ENCODE results near the gene CREB5.

CREB5 gene

DNA sequence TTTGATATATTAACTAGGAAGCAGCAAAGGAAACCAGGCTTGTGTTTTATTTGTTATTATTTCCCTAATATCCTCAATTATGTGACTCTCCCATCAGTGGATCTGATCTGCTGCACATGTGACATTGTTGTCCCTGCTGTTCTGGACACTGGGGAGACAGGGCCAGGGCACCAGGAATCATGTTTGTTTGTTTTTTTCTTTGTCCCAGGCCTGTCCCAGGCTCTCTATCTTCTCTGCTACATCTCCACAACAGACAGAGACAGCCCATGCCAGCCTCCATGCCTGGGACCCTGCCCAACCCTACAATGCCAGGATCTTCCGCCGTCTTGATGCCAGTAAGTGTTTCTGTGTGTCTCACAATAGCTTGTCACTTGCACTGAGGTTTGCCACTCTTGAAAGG, 306.2 kb downstream of the CREB5 start:
- H3K9me3 Mint-ChIP-seq: no peaks in the 10 kb centered on the region
- H3K27ac Mint-ChIP-seq: no peak overlapping the region
- ATAC-seq (replicated peaks) (no peak), DNase-seq (no peak)
- no peaks in the 10 kb centered on the region for H3K36me3 Mint-ChIP-seq
- no peak overlapping the region for H3K4me3 Mint-ChIP-seq
- no peaks in the 10 kb centered on the region for H3K4me1 Mint-ChIP-seq
- peaks cover 6 to 18% of the 10 kb centered on the region in 2 donors for H3K27me3 Mint-ChIP-seq

DNA sequence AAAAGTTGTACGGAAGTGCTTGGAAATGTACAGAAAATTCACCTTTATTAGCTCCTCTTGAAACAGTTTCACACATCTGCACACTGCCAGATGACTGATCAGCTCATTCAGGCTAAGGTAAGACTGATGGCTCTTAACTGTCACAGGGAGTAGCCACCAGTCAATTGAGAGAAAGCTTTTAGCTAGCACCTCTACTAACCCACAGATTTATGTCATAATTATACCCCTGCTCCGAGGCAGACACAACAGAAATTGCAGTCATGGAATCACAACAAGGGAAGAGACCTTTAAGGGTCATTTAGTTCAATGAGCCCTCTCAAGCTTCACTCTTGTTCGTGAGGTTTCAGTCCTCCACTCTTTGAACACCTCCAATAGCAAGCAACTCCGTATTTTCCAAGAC, 310.4 kb downstream of the CREB5 start:
- Mint-ChIP-seq H3K36me3 (no peaks in the 10 kb centered on the region), H3K4me1 (peaks cover 0 to 2% of the 10 kb centered on the region in 2 donors), H3K27ac (no peak overlapping the region), H3K27me3 (peaks cover 1 to 13% of the 10 kb centered on the region in 2 donors), H3K9me3 (no peaks in the 10 kb centered on the region), H3K4me3 (no peak overlapping the region)
- ATAC-seq (replicated peaks): no peak
- no peak for DNase-seq

DNA sequence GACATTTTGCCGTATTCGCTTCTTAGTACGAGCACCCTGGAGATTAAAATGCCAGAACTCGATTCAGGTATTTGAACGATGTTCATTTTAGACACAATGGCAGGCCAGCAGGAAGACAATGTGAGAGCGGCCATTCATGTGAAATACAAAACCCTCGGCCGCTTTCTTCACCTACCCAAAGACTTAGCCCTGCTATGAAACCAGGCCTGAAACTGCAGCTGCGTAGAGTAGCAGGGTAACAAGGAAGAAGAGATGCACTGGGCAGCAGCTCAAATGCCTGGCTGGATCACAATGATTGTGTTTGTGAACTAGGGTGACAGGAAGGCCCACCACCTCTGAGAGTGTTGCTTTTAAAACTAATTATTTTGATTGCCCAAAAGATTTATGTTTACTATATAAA, 311.0 kb downstream of the CREB5 start:
- Mint-ChIP-seq H3K4me3 (no peak overlapping the region), H3K36me3 (no peaks in the 10 kb centered on the region)

DNA sequence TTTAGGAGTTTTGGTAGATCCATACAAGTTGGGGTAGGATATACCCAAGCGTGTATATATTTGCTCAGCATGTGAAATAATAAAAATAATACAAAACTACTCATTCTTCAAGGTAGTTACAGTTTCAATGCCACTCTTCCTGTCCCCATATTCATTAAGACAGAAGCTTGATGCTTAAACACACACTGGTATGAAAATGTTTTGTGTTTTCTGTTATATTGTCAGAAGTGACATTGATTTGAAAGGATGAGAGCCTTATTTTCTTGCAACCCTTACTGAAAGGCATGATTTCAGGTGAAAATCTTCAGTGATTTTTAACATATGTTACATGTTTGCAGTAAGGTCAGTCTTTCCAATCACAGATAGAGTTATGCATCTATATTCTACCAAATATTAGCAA, 312.2 kb downstream of the CREB5 start:
- Mint-ChIP-seq H3K27ac (no peak overlapping the region), H3K36me3 (no peaks in the 10 kb centered on the region), H3K27me3 (no peaks in the 10 kb centered on the region)

More for the DNA sequence above, 311.0 kb downstream of the CREB5 start:
- ATAC-seq (replicated peaks) (no peak), DNase-seq (no peak)
- H3K27me3 Mint-ChIP-seq: peaks cover 0 to 6% of the 10 kb centered on the region in 2 donors
- H3K9me3 Mint-ChIP-seq: no peaks in the 10 kb centered on the region
- H3K27ac Mint-ChIP-seq: no peak overlapping the region
- peaks cover 0 to 2% of the 10 kb centered on the region in 2 donors for H3K4me1 Mint-ChIP-seq

DNA sequence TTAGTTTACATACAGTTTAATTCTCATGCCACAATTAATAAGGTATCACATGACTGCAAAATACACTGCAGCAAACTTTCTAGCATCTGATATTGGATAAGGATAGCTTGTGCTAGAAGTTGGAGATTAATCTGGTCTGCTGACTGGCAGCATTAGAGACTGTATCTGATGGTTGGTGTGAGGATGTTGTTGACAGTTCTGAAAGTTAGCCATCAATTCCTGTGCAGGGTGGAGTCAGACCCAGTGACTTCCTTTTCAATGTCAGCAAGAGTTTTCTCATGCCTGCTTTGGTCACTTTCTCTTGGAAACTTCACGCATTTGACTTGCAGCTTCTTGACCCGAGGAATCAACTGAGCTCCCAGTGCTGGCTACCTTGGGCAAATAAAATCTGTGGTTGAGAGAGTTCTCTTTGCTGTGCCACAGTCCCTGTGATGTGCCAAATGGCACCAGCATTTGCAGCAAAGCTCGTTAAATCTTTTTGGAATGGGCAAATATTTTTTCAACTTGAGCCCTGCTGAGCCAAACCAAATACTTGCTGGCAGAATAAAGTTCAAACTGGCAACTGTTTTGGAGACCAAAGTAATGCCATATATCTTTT, 312.8 kb downstream of the CREB5 start:
- Mint-ChIP-seq H3K27ac (no peak overlapping the region), H3K4me1 (peaks cover 0 to 2% of the 10 kb centered on the region in 2 donors), H3K9me3 (no peaks in the 10 kb centered on the region), H3K4me3 (no peak overlapping the region), H3K36me3 (no peaks in the 10 kb centered on the region), H3K27me3 (no peaks in the 10 kb centered on the region)
- DNase-seq: no peak
- no peak for ATAC-seq (replicated peaks)

More for the DNA sequence above, 312.2 kb downstream of the CREB5 start:
- Mint-ChIP-seq H3K4me1 (peaks cover 0 to 2% of the 10 kb centered on the region in 2 donors), H3K4me3 (no peak overlapping the region), H3K9me3 (no peaks in the 10 kb centered on the region)
- DNase-seq (no peak), ATAC-seq (replicated peaks) (no peak)

DNA sequence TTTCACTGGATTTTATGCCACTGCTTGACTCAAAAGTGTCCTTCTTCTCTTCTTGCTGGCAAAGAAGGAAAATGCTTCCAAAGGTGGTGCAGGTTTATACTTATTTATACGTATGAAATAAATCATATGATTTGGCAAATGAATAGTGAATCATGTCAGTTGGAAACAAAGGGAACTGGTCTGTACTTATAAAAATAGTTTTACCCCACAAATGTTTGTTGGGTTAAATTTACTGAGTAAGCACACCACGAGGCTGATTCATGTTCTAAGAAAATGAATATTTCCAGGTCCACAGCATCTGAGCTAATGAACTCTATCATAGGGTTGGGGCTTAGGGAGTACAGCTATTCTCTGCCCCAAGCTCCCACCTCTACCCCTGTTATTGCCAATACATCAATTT, 313.6 kb downstream of the CREB5 start:
- no peaks in the 10 kb centered on the region for H3K27me3 Mint-ChIP-seq
- H3K4me3 Mint-ChIP-seq: no peak overlapping the region
- no peak overlapping the region for H3K27ac Mint-ChIP-seq
- DNase-seq (no peak), ATAC-seq (replicated peaks) (no peak)
- H3K4me1 Mint-ChIP-seq: peaks cover 0 to 2% of the 10 kb centered on the region in 2 donors
- no peaks in the 10 kb centered on the region for H3K9me3 Mint-ChIP-seq
- H3K36me3 Mint-ChIP-seq: no peaks in the 10 kb centered on the region

DNA sequence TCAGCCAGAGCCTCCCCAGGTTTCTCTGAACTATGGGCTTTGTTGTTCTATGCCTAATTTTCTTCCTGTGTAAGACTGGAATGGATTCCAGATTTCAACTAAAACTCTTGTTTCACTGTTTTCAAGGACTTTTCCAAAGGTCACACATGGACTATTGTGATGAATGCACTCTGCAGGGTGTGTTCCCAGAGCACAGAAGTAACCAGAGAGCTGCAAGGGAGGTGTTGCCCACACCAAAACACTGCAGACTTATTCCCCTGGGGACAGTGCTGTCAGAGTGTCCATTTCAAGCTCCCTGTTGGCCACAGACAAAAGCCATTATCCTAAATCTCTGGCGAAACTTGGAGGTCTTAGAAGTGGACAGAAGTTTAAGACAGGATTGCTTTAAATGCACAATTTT, 314.2 kb downstream of the CREB5 start:
- no peak overlapping the region for H3K4me3 Mint-ChIP-seq
- H3K27ac Mint-ChIP-seq: no peak overlapping the region
- H3K36me3 Mint-ChIP-seq: no peaks in the 10 kb centered on the region
- H3K4me1 Mint-ChIP-seq: peaks cover 0 to 2% of the 10 kb centered on the region in 2 donors
- no peak for ATAC-seq (replicated peaks)
- DNase-seq: no peak
- no peaks in the 10 kb centered on the region for H3K27me3 Mint-ChIP-seq
- no peaks in the 10 kb centered on the region for H3K9me3 Mint-ChIP-seq

DNA sequence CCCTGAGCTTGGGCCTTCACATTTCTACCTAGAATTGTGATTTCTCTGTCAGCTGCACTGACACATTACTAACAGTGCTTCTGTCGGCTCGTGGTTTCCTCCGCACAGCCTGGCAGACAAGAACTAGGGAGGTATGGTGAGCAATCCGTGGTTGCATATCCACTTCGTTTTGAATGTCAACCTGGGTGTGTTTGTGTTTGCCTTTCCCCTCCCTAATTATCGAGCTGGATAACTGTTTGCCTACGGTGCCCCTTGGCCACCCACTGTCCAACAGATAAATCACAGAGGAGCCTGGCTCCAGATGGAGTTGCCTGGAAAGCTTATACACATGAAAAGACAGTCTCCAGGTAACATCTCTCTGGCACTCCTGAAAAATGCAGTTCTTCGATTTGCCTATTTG, 317.0 kb downstream of the CREB5 start:
- no peaks in the 10 kb centered on the region for H3K9me3 Mint-ChIP-seq
- H3K4me3 Mint-ChIP-seq: no peak overlapping the region
- no peak overlapping the region for H3K27ac Mint-ChIP-seq
- no peak for DNase-seq
- H3K27me3 Mint-ChIP-seq: peaks cover 5 to 8% of the 10 kb centered on the region in 2 donors
- ATAC-seq (replicated peaks): no peak
- no peaks in the 10 kb centered on the region for H3K36me3 Mint-ChIP-seq
- peaks cover 0 to 2% of the 10 kb centered on the region in 2 donors for H3K4me1 Mint-ChIP-seq

DNA sequence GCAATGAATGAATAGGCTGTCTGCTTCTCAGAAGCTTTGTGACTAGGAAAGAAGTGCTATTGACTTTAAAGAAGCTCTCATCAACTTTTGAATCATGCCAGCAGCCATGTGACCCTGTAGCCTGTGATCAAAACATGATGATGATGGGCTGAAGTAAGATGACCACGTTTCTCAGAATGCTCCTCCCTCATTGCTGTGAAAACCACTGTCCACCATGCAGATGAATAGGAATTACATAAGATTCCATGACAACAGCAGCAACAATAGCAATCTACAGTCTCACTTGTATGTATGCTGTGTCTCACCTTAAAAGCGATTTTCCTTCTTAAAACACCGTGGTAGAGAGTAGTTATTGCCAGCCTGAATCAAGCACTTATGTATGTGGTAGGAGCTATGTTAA, 317.4 kb downstream of the CREB5 start:
- H3K36me3 Mint-ChIP-seq: no peaks in the 10 kb centered on the region
- ATAC-seq (replicated peaks) (no peak), DNase-seq (no peak)
- peaks cover 0 to 2% of the 10 kb centered on the region in 2 donors for H3K4me1 Mint-ChIP-seq
- no peak overlapping the region for H3K27ac Mint-ChIP-seq
- peaks cover 5 to 8% of the 10 kb centered on the region in 2 donors for H3K27me3 Mint-ChIP-seq
- no peaks in the 10 kb centered on the region for H3K9me3 Mint-ChIP-seq
- no peak overlapping the region for H3K4me3 Mint-ChIP-seq

DNA sequence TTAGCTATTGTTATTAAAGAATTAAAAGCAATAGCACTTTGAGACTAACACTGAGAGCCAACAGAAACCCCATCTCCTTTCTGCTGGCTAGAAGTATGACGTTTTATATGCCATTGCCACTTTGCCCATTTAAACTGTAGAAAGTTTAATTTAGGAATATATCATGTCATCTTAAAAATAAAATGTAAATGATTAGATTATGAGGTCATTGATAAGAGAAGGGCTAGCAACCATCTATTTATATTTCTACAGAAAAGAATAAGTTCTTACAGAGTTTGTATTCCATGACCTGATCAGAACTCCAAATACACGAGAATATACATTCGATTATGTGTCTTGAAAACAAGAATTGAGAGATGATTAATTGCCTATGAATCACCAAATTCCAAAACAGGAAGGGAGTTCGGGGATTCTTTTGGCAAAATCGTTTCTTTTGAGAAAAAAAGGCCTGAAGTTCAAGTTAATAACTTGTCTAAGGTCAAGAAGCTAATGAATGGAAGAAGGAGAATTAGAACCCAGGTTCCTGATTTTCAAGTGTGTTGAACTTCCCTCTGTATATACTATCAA, 318.9 kb downstream of the CREB5 start:
- H3K4me3 Mint-ChIP-seq: no peak overlapping the region
- peaks cover 0 to 2% of the 10 kb centered on the region in 2 donors for H3K4me1 Mint-ChIP-seq
- H3K27me3 Mint-ChIP-seq: peaks cover 5 to 8% of the 10 kb centered on the region in 2 donors

DNA sequence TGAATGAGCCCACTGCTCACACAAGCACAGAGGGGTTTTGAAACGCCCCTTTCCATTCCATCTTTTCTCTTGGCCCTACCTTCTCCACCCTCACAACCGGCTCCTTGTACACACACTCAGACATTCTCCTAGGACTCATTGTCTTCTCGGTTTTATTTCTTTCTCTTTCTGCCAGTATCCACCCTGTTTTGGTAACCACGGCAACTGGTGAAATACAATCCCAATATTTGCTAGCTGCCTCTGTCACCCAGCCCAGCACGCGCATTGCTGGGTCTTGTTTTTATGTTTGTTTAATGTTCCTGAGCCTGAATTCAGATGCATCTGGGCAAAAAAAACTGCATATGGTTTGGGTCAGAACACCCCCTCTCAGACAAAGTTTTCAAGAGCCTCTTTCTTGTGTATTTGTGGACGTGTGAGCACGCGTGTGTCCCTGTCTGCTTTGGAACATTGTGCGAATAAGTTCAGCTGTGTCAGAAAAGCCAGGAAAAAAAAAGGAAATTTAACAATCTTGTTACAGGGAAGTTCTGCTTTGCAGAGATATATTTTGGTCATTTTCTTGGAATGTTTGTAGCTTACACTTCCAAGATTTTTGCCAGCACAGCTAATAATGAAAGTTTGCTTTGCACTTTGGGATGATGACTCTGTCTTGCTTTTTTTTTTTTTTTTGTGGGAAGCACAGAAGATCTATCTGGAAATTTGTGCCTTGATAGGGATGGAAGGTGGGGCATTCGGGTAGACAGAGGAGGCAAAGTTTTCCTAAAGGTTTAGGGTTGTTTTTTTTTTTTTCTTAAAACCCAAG, 320.0 kb downstream of the CREB5 start:
- Mint-ChIP-seq H3K4me3 (no peak overlapping the region), H3K27ac (no peak overlapping the region), H3K36me3 (no peaks in the 10 kb centered on the region), H3K9me3 (no peaks in the 10 kb centered on the region), H3K4me1 (no peaks in the 10 kb centered on the region), H3K27me3 (peaks cover 5 to 8% of the 10 kb centered on the region in 2 donors)
- ATAC-seq (replicated peaks) (no peak), DNase-seq (no peak)

More for the DNA sequence above, 318.9 kb downstream of the CREB5 start:
- Mint-ChIP-seq H3K9me3 (no peaks in the 10 kb centered on the region), H3K36me3 (no peaks in the 10 kb centered on the region), H3K27ac (no peak overlapping the region)
- DNase-seq: no peak
- ATAC-seq (replicated peaks): no peak

DNA sequence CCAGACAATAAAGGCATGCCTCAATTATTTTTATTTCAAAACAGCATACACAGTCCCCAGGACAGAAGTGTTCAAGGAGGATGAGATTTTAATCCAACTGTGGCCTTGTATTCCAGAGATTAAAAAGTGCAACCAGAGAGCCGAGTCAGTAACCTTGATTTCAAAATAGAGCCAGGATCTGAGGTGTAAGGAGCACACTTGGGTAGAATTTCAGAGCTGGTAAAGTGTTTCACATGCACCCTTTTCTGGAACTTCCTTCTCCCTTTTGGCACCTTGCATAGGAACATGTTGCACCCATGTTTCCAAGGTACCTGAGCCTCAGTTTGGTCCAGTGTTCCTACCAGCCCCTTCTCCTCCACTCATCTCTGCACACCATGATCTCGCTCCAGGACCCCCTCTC, 320.7 kb downstream of the CREB5 start:
- DNase-seq: no peak
- Mint-ChIP-seq H3K27me3 (peaks cover 5 to 8% of the 10 kb centered on the region in 2 donors), H3K36me3 (no peaks in the 10 kb centered on the region), H3K9me3 (no peaks in the 10 kb centered on the region), H3K4me1 (no peaks in the 10 kb centered on the region), H3K27ac (no peak overlapping the region), H3K4me3 (no peak overlapping the region)
- ATAC-seq (replicated peaks): no peak

DNA sequence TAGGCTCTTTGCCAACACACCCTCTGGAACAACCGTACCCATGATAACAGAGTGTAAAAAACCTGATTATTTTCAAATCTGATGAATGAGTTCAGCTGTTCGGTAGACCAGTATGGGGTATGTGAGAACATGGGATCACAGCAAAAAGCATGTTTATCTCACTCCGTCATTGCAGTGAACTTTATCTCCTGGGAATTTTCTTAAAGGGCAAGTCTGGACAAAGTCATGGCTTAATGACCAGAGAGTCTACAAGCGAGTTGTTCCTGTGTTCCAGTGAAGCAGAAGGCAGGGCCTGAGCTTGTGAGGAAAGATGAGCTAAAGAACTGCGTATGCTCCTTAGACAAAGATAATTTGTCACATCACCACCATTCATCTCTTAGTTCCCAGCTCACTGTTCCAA, 326.1 kb downstream of the CREB5 start:
- peaks cover 9 to 13% of the 10 kb centered on the region in 2 donors for H3K27me3 Mint-ChIP-seq
- no peaks in the 10 kb centered on the region for H3K36me3 Mint-ChIP-seq
- no peaks in the 10 kb centered on the region for H3K9me3 Mint-ChIP-seq
- no peak for ATAC-seq (replicated peaks)
- no peak overlapping the region for H3K27ac Mint-ChIP-seq
- DNase-seq: no peak
- H3K4me3 Mint-ChIP-seq: no peak overlapping the region
- H3K4me1 Mint-ChIP-seq: peaks cover 2 to 5% of the 10 kb centered on the region in 2 donors

DNA sequence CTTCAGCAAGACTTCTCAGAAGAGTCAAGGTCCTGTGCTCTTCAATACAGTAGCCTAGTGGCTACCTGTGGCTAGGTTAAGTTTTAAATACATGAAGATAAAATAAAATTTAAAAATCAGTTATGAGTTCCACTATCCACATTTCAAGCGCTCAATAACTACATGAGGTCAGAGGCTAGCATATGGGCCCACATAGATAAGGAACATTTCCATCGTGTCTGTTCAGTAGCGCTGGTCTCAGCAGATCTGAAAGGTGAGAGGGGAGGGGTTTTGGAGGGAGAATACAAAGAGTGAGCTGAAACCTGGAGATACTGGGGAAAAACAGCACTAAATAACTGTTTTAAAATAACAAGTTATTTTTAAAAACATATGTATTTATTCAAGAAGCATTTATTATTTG, 326.8 kb downstream of the CREB5 start:
- ATAC-seq (replicated peaks) (no peak), DNase-seq (no peak)
- H3K36me3 Mint-ChIP-seq: no peaks in the 10 kb centered on the region
- peaks cover 8 to 9% of the 10 kb centered on the region in 2 donors for H3K27me3 Mint-ChIP-seq
- no peaks in the 10 kb centered on the region for H3K9me3 Mint-ChIP-seq
- no peak overlapping the region for H3K27ac Mint-ChIP-seq
- H3K4me1 Mint-ChIP-seq: peaks cover 2 to 5% of the 10 kb centered on the region in 2 donors
- H3K4me3 Mint-ChIP-seq: no peak overlapping the region

DNA sequence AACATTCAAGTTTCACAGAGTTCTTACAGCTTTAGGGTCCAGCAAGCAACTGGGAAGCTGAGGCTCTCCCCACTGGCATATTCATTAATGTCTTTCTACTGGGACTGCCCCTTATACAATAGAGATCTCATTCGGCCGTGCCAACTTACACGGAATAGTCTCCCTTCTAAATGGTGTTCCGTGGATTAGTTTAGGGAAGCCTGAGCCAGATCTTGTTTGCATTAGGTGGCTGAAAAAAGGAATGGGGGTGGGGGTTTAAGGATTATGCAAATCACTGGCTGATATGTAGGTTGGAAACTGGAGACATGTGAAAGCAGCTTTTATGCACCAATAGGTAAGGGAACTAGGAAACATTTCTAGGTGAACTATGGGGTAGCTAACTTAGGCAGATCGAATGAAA, 327.5 kb downstream of the CREB5 start:
- no peaks in the 10 kb centered on the region for H3K9me3 Mint-ChIP-seq
- H3K4me1 Mint-ChIP-seq: peaks cover 2 to 5% of the 10 kb centered on the region in 2 donors
- H3K27ac Mint-ChIP-seq: no peak overlapping the region
- no peaks in the 10 kb centered on the region for H3K36me3 Mint-ChIP-seq
- no peak for ATAC-seq (replicated peaks)
- H3K27me3 Mint-ChIP-seq: peaks cover 8 to 9% of the 10 kb centered on the region in 2 donors
- no peak overlapping the region for H3K4me3 Mint-ChIP-seq
- DNase-seq: no peak
